Esophagus (tissue), 2 donors: ENCODE results near the gene ANXA6. TPM values are rescaled to one million over a fixed set of nuclear protein-coding genes. Genes with fewer than 3 reads are reported as not detected.

ENCODE experiments used
- H3K27ac ChIP-seq, 2 donors: one replicate each; pipeline ENCODE4 v1.5.1; 2013; ENCODE audit warnings: low read depth in 2 of 2, mild to moderate bottlenecking in 2 of 2, inconsistent platforms in 1 of 2, low read length in 1 of 2, moderate library complexity in 1 of 2
- H3K27me3 ChIP-seq, 2 donors: one replicate each; pipeline ENCODE4 v1.6.1; 2013; ENCODE audit warnings: low read length in 2 of 2, control low read depth in 1 of 2, mild to moderate bottlenecking in 1 of 2; ENCODE audit not compliant: insufficient read depth in 2 of 2, control insufficient read depth in 1 of 2
- H3K36me3 ChIP-seq, 2 donors: one replicate each; pipeline ENCODE4 v1.6.1; 2013; ENCODE audit warnings: low read length in 1 of 2; ENCODE audit not compliant: control insufficient read depth in 2 of 2, insufficient read depth in 2 of 2
- H3K4me1 ChIP-seq, 2 donors: one replicate each; pipeline ENCODE4 v1.6.1; 2013; ENCODE audit warnings: low read length in 1 of 2; ENCODE audit not compliant: control insufficient read depth in 2 of 2, insufficient read depth in 2 of 2
- H3K4me3 ChIP-seq, 2 donors: one replicate each; pipeline ENCODE4 v1.5.1; 2013; ENCODE audit warnings: low read length in 2 of 2, mild to moderate bottlenecking in 2 of 2, low read depth in 1 of 2, moderate library complexity in 1 of 2
- H3K9me3 ChIP-seq, 2 donors: one replicate each; pipeline ENCODE4 v1.6.1; 2013; ENCODE audit warnings: mild to moderate bottlenecking in 2 of 2, low read depth in 1 of 2, low read length in 1 of 2, moderate library complexity in 1 of 2; ENCODE audit not compliant: control insufficient read depth in 2 of 2, insufficient read depth in 1 of 2
- WGBS, 2 donors: extraction: QIAGEN DNeasy Blood & Tissue Kit; methylation state at CpG; one replicate each; pipeline ENCODE4 v1.1.7; 2013; 5-methylcytosine and 5-hydroxymethylcytosine counted together
- polyA plus RNA-seq, 2 donors: library from polyadenylated mRNA; stranded (reverse); fragments of 200-250 nt; gene quantifications; one replicate each; pipeline ENCODE4 v1.2.3, GENCODE V29; 2013
- donor health status: healthy with polysubstance abuse.
- donor health status: Bipolar disorder and iron deficiency.

The ANXA6 gene
- polyA plus RNA-seq, 2 donors: 10.7 to 23.2 TPM

DNA sequence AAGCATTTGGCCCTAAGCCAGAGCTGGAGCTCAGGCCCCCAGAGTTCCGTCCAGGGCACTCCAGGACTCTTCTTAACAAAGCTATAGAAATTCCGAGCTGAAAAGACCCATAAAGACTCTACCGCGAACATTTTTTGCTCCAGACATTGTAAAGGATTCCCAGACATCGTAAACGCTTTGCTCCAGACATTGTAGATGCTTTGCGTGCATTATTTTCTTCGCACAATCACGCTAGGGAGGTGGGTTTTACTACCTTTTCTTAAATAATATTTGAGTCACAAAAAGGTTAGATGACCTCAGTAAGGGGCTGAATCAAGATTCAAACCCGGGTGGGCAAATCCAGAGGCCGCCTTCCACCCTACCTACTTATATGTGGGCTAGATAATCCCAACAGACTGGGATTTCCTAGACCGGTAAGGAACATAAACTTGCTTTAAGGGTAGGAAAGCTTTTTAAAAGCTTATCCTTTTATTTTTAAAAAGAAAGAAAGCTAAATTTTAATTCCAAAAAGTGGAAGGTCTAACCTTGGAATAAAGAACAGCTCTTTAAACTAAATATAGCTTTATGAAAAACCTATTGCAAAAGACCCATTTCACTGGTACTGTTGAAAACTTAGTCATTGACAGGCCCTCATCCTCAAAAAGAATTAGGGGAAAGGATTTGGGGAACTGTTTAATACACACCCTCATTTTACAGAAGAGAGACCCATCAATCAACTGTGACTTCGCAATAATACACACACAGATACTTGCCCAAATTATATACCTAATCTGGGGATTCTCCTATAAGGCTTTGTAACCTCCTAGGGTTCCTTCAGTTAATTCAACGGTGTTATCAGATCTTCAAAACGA is 75.9 kb downstream of the ANXA6 start:
- 12 to 13% methylated on average over 15 of the region's 15 CpGs for WGBS, 2 donors
- H3K27ac ChIP-seq: peak overlapping the region; percentile 98
- H3K9me3 ChIP-seq: no peaks in the 10 kb centered on the region
- H3K4me1 ChIP-seq: peaks cover 7 to 14% of the 10 kb centered on the region in 2 donors
- H3K27me3 ChIP-seq: no peaks in the 10 kb centered on the region
- H3K36me3 ChIP-seq: peaks cover 0 to 3% of the 10 kb centered on the region in 2 donors
- H3K4me3 ChIP-seq: peak overlapping the region; percentile 90 to 98

DNA sequence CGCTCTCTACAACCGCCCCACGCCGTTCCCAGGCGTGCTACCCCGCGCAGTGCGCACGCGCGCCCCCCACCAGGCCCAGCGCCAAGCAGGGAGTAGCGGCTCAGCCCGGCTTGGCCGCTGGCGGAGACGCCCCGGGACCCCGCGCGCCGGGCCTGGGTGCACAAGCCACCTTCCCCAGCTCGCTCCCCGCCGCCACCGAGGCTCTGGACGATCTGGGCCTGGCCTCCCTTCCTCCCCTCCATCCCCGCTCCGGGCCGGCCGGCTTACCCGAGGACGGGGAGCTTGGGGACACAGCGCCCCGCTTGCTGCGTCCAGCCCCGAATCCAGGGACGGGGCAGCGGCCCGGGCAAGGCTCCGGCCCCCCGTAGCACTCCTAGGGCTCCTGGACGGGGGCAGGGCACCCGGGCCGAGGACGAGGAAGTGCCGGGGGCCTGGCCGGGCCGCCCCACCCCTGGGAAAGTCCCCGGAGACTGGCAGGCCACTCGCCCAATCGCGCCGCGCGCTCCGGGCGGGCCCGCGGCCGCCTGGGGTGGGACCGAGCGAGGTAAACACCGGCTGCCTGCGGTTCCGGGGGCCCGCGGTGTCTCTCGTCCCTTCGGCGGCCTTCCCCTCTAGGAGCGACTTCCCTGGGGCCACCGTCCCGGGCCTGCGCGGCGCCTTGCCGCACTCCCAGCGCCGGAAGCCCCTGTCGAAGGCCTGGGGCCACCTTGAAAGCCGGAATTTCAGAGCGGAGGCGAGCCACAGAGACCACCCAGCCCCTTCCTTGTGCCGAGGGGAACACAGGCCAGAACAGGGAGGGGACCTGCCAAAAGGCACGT is 76.8 kb downstream of the ANXA6 start, which contains the start of gene TNIP1:
Gene TNIP1, minus strand, starts transcription at position 422 of the 818 bp plus-strand sequence. CDS start 15,939 bp downstream, outside the sequence.
- Histone ChIP-seq H3K9me3 (no peaks in the 10 kb centered on the region), H3K36me3 (peaks cover 0 to 3% of the 10 kb centered on the region in 2 donors), H3K4me1 (peaks cover 12 to 21% of the 10 kb centered on the region in 2 donors), H3K27me3 (no peaks in the 10 kb centered on the region), H3K4me3 (peak within 1 kb of the TSS; percentile 90 to 98), H3K27ac (peak within 1 kb of the TSS; percentile 98)
- WGBS, 2 donors: 0% methylated on average over 76 to 86 of the region's 86 CpGs

GRCh38 chr5:151079838-151080612 is 77.6 kb downstream of the ANXA6 start:
- Histone ChIP-seq H3K9me3 (no peaks in the 10 kb centered on the region), H3K27me3 (no peaks in the 10 kb centered on the region), H3K4me3 (peak overlapping the region; percentile 90 to 98), H3K36me3 (peaks cover 0 to 3% of the 10 kb centered on the region in 2 donors), H3K4me1 (peaks cover 12 to 18% of the 10 kb centered on the region in 2 donors), H3K27ac (peak overlapping the region; percentile 98)
- 3% methylated on average over 21 of the region's 21 CpGs for WGBS, 2 donors

- H3K27me3 ChIP-seq: no peaks in the 10 kb centered on the region
- H3K9me3 ChIP-seq: no peaks in the 10 kb centered on the region
- peak overlapping the region; percentile 22 to 42 for H3K4me3 ChIP-seq
- H3K27ac ChIP-seq: peak overlapping the region; percentile 17 to 53
- peaks cover 12 to 18% of the 10 kb centered on the region in 2 donors for H3K4me1 ChIP-seq
- H3K36me3 ChIP-seq: peaks cover 0 to 3% of the 10 kb centered on the region in 2 donors
- WGBS, 2 donors: 69 to 78% methylated on average over 16 of the region's 16 CpGs
These were observed 78.9 kb downstream of the ANXA6 start for GRCh38 chr5:151078490-151079262.

DNA sequence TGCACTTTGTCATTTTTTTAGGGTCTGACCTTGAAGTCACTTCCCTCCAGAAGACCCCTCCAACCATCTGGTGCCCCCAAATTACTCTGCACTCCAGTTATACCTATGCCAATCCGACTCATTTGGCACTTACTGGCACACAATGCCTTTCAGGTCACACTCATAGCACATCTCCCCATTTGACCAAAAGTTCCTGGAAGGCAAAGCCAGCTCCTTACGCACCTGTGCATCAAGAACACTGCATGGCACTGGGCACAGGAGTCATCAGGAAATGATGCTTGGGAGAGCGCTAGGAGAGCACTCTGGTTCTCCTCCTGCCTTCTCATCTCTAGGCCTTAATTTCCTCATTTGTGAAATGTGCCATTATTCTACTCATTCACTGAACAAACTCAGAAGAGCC is 79.6 kb downstream of the ANXA6 start:
- peaks cover 12 to 16% of the 10 kb centered on the region in 2 donors for H3K4me1 ChIP-seq
- no peaks in the 10 kb centered on the region for H3K9me3 ChIP-seq
- WGBS, 2 donors: 81 to 86% methylated on average over 3 of the region's 3 CpGs
- H3K27ac ChIP-seq: no peak overlapping the region
- peak overlapping the region in 1 of 2 donors; percentile 42 for H3K4me3 ChIP-seq
- peaks cover 0 to 3% of the 10 kb centered on the region in 2 donors for H3K36me3 ChIP-seq
- no peaks in the 10 kb centered on the region for H3K27me3 ChIP-seq

GRCh38 chr5:151077419-151077818 is 80.2 kb downstream of the ANXA6 start:
- Histone ChIP-seq H3K27me3 (no peaks in the 10 kb centered on the region), H3K4me3 (peak overlapping the region; percentile 17 to 26), H3K4me1 (peaks cover 12 to 16% of the 10 kb centered on the region in 2 donors), H3K36me3 (peaks cover 0 to 3% of the 10 kb centered on the region in 2 donors), H3K27ac (no peak overlapping the region), H3K9me3 (no peaks in the 10 kb centered on the region)
- 93 to 94% methylated on average over 9 of the region's 9 CpGs for WGBS, 2 donors

- Histone ChIP-seq H3K27ac (peak overlapping the region; percentile 63 to 94), H3K27me3 (no peaks in the 10 kb centered on the region), H3K36me3 (peaks cover 0 to 5% of the 10 kb centered on the region in 2 donors), H3K9me3 (no peaks in the 10 kb centered on the region), H3K4me3 (peak overlapping the region; percentile 14 to 26), H3K4me1 (peaks cover 16 to 18% of the 10 kb centered on the region in 2 donors)
- WGBS, 2 donors: 90 to 91% methylated on average over 6 of the region's 6 CpGs
These were observed 81.0 kb downstream of the ANXA6 start for GRCh38 chr5:151076616-151077015.

- Histone ChIP-seq H3K27me3 (no peaks in the 10 kb centered on the region), H3K27ac (peak overlapping the region; percentile 63 to 94), H3K4me1 (peaks cover 16 to 20% of the 10 kb centered on the region in 2 donors), H3K4me3 (peak overlapping the region; percentile 20 to 26), H3K36me3 (peaks cover 0 to 7% of the 10 kb centered on the region in 2 donors), H3K9me3 (no peaks in the 10 kb centered on the region)
- 57 to 61% methylated on average over 5 of the region's 5 CpGs for WGBS, 2 donors
These were observed 81.8 kb downstream of the ANXA6 start for GRCh38 chr5:151075698-151076331.
